GM06990 (cell line): Measurements from ENCODE around the gene SERPINB5.
A peak's percentile ranks its signal among the peaks of the same experiment; 100 is the strongest.

ENCODE experiments used
- DNase-seq: peaks from one replicate; pipeline ENCODE4 v3.0.0-alpha.2; 2011; ENCODE audit not compliant: insufficient read length; ENCODE audit errors: extremely low read depth
- H3K27me3 ChIP-seq: replicated peaks from 2 replicates; pipeline ENCODE4 v1.6.0; 2011; ENCODE audit warnings: low read length; ENCODE audit not compliant: control insufficient read depth, insufficient read depth
- H3K36me3 ChIP-seq: 2 replicates; pipeline ENCODE4 v1.5.1; 2011; ENCODE audit warnings: low read length; ENCODE audit not compliant: control insufficient read depth, insufficient read depth
- H3K4me3 ChIP-seq: replicated peaks from 2 replicates; pipeline ENCODE4 v1.5.1; 2011; ENCODE audit warnings: low read depth, mild to moderate bottlenecking, control low read depth, low read length
- TF ChIP-seq, protein P1 (sequence below): IDR thresholded peaks from 2 replicates; pipeline ENCODE4 v1.5.1; 2011; ENCODE audit warnings: low read length, control low read depth, mild to moderate bottlenecking, inconsistent platforms; ENCODE audit not compliant: insufficient read depth, poor library complexity, severe bottlenecking

Gene SERPINB5

DNA sequence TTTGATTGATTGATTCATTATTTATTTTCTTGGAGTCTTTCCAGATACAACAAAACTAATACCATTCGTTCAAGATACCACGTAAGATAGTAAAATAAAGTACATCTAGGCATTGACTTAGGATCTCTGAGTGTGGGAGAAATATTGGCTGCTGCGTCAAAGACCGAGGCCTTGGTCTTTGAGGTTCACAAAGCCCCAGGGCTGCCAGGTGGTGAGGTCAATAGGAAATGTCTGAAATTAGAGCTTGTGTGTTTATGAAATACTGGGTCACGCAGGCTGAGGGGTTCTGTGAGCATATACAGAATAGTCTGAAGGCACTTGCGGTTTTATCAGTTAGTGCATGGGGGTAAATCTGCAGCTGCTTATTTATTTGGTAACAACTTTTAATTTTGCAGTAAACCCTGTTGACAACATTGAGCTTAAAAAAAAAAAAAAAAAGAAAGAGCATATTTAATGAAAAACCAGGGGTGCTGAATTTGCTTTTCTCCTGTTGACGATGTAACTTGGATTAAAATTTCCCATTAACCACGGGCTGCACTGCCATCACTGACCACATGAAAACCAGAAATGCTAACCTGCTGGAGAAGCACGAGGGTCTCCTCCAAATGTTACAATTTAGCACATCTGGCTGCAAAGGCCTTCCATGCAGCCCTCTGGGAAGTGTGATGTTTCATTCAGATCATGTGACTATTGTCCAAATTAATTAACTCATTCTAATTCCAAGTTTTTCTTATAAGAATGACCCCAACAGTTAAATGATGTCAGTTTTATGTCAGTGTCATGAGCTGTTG, 38.3 kb downstream of the SERPINB5 start:
- Histone ChIP-seq H3K27me3 (no peaks in the 10 kb centered on the region; the same call in none of the 2 replicates), H3K36me3 (no peaks in the 10 kb centered on the region), H3K4me3 (no peak overlapping the region)
- no peak for DNase-seq
- TF ChIP-seq, protein P1, sequence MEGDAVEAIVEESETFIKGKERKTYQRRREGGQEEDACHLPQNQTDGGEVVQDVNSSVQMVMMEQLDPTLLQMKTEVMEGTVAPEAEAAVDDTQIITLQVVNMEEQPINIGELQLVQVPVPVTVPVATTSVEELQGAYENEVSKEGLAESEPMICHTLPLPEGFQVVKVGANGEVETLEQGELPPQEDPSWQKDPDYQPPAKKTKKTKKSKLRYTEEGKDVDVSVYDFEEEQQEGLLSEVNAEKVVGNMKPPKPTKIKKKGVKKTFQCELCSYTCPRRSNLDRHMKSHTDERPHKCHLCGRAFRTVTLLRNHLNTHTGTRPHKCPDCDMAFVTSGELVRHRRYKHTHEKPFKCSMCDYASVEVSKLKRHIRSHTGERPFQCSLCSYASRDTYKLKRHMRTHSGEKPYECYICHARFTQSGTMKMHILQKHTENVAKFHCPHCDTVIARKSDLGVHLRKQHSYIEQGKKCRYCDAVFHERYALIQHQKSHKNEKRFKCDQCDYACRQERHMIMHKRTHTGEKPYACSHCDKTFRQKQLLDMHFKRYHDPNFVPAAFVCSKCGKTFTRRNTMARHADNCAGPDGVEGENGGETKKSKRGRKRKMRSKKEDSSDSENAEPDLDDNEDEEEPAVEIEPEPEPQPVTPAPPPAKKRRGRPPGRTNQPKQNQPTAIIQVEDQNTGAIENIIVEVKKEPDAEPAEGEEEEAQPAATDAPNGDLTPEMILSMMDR = no peak

- H3K27me3 ChIP-seq = no peaks in the 10 kb centered on the region; the same call in none of the 2 replicates
- H3K4me3 ChIP-seq = no peak overlapping the region
- TF ChIP-seq, protein P1 = no peak
- no peaks in the 10 kb centered on the region for H3K36me3 ChIP-seq
- DNase-seq = no peak
These were observed 39.0 kb downstream of the SERPINB5 start for GRCh38 chr18:63515801-63516200.

DNA sequence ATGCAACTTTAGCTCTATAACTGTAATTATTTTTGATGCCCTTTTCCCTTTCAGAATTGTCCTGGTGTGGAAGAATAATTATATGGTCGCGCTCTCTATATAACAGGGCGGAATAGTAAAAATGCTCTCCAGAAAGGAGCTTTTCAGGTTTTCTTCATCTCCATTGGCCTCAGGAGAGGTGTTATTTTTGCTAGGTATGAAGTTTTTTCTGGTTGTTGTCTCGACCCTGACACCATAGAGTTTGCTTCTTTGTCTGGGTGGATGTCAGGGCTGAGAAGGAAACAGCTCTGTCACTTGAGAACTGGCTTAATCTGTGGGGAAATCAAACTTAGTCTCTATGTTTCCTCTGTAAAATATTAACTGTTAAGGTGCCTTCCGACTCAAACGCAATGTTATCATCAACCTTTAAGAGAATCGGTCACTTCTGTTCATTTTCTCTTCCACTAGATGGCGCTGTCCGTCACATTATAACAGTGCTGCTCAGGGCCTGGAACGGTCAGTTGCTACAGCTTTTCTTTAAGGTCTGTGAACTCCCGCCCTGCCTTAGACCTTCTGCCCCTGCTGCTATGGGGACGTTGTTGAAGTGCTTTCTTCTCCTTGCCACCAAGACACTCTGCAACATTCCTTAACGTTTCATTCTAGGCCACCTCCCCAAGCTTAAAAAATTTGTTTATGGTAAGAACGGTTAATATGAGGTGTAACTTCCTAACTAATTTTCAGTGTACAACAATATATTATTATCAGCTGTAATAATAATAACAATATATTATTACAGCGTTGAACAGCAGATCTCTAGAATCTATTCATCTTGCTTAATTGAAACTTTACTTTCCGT, 41.6 kb downstream of the SERPINB5 start:
- TF ChIP-seq, protein P1 = peak; percentile 57
- Histone ChIP-seq H3K4me3 (no peak overlapping the region), H3K27me3 (no peaks in the 10 kb centered on the region; the same call in none of the 2 replicates), H3K36me3 (no peaks in the 10 kb centered on the region)
- peak; percentile 19 for DNase-seq

- DNase-seq = no peak
- no peaks in the 10 kb centered on the region for H3K36me3 ChIP-seq
These were observed 43.4 kb downstream of the SERPINB5 start for GRCh38 chr18:63520053-63520685.

GRCh38 chr18:63523660-63524059, 46.9 kb downstream of the SERPINB5 start:
- H3K36me3 ChIP-seq = no peaks in the 10 kb centered on the region
- H3K27me3 ChIP-seq = no peaks in the 10 kb centered on the region; the same call in 1 of the 2 replicates
- H3K4me3 ChIP-seq = no peak overlapping the region
- DNase-seq = no peak
- TF ChIP-seq, protein P1 = no peak

More at GRCh38 chr18:63520053-63520685, 43.4 kb downstream of the SERPINB5 start:
- Histone ChIP-seq H3K27me3 (no peaks in the 10 kb centered on the region; the same call in 1 of the 2 replicates), H3K4me3 (no peak overlapping the region)
- TF ChIP-seq, protein P1 = no peak
